Measurements from ENCODE around the gene RGS19. TPM values are rescaled to one million over a fixed set of nuclear protein-coding genes. Genes with fewer than 3 reads are reported as not detected.

Gene RGS19
- total RNA-seq, 1 experiment from 2014 or later, result 32.0 TPM

DNA sequence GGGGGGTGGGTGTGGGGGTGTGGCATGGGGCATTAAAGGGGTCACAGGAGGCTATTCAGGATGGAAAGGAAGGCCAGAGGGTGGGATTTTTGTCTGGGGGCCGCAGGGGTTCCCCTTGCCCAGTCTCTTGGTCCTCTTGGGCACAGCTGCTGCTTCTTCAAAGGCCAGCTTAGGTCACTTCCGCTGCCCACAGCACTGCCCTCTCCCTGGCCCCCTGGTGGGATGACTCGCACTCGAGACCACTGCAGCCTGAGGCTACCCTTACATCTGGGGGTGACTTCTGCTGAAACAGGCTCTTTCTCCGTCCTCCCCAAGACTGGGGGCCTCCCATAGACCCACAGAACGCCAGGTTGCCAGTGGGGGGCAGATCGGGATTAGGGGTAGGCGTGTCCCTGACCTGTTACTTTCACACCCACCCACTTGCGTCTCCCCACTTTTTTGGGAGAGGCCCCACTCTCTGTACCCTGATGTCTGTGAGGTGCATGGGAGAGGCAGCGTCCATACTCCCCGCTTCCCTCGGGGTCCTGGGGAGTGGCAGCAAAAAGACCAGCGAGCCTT is 3.6 kb upstream of the RGS19 start:
- H3K27me3 ChIP-seq (ENCODE audit: control insufficient read depth, insufficient read depth, low read length), result no peaks in the 10 kb centered on the region
- no peaks in the 10 kb centered on the region for H3K36me3 ChIP-seq (ENCODE audit: control insufficient read depth, insufficient read depth, low read length)
- ChIA-PET CTCF (interaction anchor here (0.8 to 1.9 kb wide), 3 partner anchors 22 to 37 kb away, joined by 3 to 7 read pairs (median 6); no protein-coding TSS in a partner anchor), POLR2A (no interaction called here)
- intact Hi-C loops (cut with micrococcal nuclease; ENCODE audit: unreplicated experiment) (no loop called here), in situ Hi-C loops (cut with HindIII; ENCODE audit: low pct_unique_long_range_greater_than_20kb, low sequenced_read_pairs) (no loop called here)
- H3K9me3 ChIP-seq (ENCODE audit: control insufficient read depth, insufficient read depth, low read depth, low read length), result no peaks in the 10 kb centered on the region
- H3K4me1 ChIP-seq (ENCODE audit: control insufficient read depth, insufficient read depth, low read length), result peaks cover 21% of the 10 kb centered on the region
- DNase-seq (ENCODE audit: low read depth, low spot score) (no peak), ATAC-seq (no peak)
- H3K27ac ChIP-seq (ENCODE audit: low read length), result no peak overlapping the region
- H3K4me3 ChIP-seq (ENCODE audit: low read depth in 2 of 2, low read length in 2 of 2), result peak overlapping the region; percentile 50 to 56
- TF ChIP-seq SIN3A (IDR thresholded peaks at IDR 0.05; ENCODE audit: borderline replicate concordance, insufficient read depth, low read depth, low read length), result no peak
- TF ChIP-seq, protein P1, sequence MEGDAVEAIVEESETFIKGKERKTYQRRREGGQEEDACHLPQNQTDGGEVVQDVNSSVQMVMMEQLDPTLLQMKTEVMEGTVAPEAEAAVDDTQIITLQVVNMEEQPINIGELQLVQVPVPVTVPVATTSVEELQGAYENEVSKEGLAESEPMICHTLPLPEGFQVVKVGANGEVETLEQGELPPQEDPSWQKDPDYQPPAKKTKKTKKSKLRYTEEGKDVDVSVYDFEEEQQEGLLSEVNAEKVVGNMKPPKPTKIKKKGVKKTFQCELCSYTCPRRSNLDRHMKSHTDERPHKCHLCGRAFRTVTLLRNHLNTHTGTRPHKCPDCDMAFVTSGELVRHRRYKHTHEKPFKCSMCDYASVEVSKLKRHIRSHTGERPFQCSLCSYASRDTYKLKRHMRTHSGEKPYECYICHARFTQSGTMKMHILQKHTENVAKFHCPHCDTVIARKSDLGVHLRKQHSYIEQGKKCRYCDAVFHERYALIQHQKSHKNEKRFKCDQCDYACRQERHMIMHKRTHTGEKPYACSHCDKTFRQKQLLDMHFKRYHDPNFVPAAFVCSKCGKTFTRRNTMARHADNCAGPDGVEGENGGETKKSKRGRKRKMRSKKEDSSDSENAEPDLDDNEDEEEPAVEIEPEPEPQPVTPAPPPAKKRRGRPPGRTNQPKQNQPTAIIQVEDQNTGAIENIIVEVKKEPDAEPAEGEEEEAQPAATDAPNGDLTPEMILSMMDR (IDR thresholded peaks at IDR 0.05), result no peak
- TF ChIP-seq TCF7L2 (IDR thresholded peaks at IDR 0.05; ENCODE audit: low read depth, low read length), result no peak
- no TSS peak for BruUV-seq (replicated peaks)

DNA sequence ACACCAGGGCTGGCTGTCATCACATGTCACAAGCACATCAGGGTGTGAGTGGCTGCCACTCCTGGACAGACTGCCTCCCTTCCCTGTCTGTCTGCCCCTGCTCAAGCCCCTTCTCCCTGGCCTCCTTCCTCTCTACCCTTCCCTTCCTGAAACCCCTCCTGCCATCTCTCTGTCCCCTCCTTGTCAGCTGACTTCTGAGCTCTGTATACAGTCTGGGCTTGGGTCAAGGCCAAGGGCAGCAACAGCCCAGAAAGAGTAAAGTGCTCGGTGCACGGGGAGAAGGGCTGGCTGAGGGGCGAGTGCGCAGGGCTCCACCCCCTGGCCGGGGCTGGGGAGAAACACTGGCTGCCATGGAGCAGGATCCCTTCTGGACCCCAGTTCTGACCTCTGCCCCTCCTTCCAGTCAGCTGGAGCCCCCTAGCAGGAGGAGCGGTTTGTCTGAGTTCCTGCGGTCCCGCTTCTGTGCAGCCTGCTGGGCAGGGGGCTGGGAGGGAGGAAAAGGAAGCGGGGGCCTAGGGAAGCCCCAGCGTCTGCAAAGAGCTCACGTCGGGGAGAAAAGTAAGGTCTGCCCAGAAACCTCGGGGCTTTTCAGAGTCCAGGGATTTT is 2.9 kb upstream of the RGS19 start:
- intact Hi-C loops (cut with micrococcal nuclease; ENCODE audit: unreplicated experiment) (no loop called here), in situ Hi-C loops (cut with HindIII; ENCODE audit: low pct_unique_long_range_greater_than_20kb, low sequenced_read_pairs) (no loop called here)
- Histone ChIP-seq H3K4me3 (ENCODE audit: low read depth in 2 of 2, low read length in 2 of 2) (no peak overlapping the region), H3K4me1 (ENCODE audit: control insufficient read depth, insufficient read depth, low read length) (peaks cover 21% of the 10 kb centered on the region), H3K9me3 (ENCODE audit: control insufficient read depth, insufficient read depth, low read depth, low read length) (no peaks in the 10 kb centered on the region), H3K27ac (ENCODE audit: low read length) (no peak overlapping the region), H3K36me3 (ENCODE audit: control insufficient read depth, insufficient read depth, low read length) (no peaks in the 10 kb centered on the region), H3K27me3 (ENCODE audit: control insufficient read depth, insufficient read depth, low read length) (no peaks in the 10 kb centered on the region)
- TF ChIP-seq POLR2AphosphoS5 (IDR thresholded peaks at IDR 0.05; ENCODE audit: low read depth, low read length), result no peak
- TF ChIP-seq, protein P1 (IDR thresholded peaks at IDR 0.05), result no peak
- TF ChIP-seq TCF7L2 (IDR thresholded peaks at IDR 0.05; ENCODE audit: low read depth, low read length), result no peak
- TF ChIP-seq, protein P2, sequence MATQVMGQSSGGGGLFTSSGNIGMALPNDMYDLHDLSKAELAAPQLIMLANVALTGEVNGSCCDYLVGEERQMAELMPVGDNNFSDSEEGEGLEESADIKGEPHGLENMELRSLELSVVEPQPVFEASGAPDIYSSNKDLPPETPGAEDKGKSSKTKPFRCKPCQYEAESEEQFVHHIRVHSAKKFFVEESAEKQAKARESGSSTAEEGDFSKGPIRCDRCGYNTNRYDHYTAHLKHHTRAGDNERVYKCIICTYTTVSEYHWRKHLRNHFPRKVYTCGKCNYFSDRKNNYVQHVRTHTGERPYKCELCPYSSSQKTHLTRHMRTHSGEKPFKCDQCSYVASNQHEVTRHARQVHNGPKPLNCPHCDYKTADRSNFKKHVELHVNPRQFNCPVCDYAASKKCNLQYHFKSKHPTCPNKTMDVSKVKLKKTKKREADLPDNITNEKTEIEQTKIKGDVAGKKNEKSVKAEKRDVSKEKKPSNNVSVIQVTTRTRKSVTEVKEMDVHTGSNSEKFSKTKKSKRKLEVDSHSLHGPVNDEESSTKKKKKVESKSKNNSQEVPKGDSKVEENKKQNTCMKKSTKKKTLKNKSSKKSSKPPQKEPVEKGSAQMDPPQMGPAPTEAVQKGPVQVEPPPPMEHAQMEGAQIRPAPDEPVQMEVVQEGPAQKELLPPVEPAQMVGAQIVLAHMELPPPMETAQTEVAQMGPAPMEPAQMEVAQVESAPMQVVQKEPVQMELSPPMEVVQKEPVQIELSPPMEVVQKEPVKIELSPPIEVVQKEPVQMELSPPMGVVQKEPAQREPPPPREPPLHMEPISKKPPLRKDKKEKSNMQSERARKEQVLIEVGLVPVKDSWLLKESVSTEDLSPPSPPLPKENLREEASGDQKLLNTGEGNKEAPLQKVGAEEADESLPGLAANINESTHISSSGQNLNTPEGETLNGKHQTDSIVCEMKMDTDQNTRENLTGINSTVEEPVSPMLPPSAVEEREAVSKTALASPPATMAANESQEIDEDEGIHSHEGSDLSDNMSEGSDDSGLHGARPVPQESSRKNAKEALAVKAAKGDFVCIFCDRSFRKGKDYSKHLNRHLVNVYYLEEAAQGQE (IDR thresholded peaks at IDR 0.05; ENCODE audit: insufficient read depth in 1 of 2, low read depth in 2 of 2, low read length in 1 of 2), result no peak
- no peak for TF ChIP-seq SIN3A (IDR thresholded peaks at IDR 0.05; ENCODE audit: borderline replicate concordance, insufficient read depth, low read depth, low read length)
- ATAC-seq (no peak), DNase-seq (ENCODE audit: low read depth, low spot score) (no peak)
- POLR2A ChIA-PET, result interaction anchor here (0.7 kb wide), 1 partner anchor 23 kb away, joined by 4 read pairs; no protein-coding TSS in a partner anchor
- CTCF ChIA-PET, result no interaction called here
- no TSS peak for BruUV-seq (replicated peaks)

Data from Panc1 (cell line).